Stimulated activated naive CD4-positive, alpha-beta T cell treated with Interleukin-2 at 50 U/mL for 16 hours (primary cell): Measurements from ENCODE around the gene RMDN3.

Source experiments
- DNase-seq: peaks from one replicate; lab custom pipeline; 2025; lab: John Stamatoyannopoulos, UW

RMDN3 gene

GRCh38 chr15:40773496-40773895 is 18.4 kb upstream of the RMDN3 start:
- DNase-seq = no peak

- DNase-seq = no peak
Measured at GRCh38 chr15:40772014-40772413, 17.0 kb upstream of the RMDN3 start.

- no peak for DNase-seq
Measured at GRCh38 chr15:40771242-40771641, 16.2 kb upstream of the RMDN3 start.

GRCh38 chr15:40770147-40770721 is 15.2 kb upstream of the RMDN3 start:
- DNase-seq = no peak

GRCh38 chr15:40769274-40770146 is 14.5 kb upstream of the RMDN3 start, which contains the start of gene C15orf62:
Gene C15orf62 (plus strand): TSS chr15:40769980. CDS start chr15:40770496, 516 bp downstream.
- peak; percentile 7 for DNase-seq

- DNase-seq = no peak
Measured at GRCh38 chr15:40768521-40769273, 13.6 kb upstream of the RMDN3 start.

- DNase-seq = no peak
Measured at GRCh38 chr15:40767838-40768500, 12.9 kb upstream of the RMDN3 start.

- DNase-seq = no peak
Measured at GRCh38 chr15:40766906-40767837, 12.1 kb upstream of the RMDN3 start.

- DNase-seq = no peak
Measured at GRCh38 chr15:40766194-40766815, 11.3 kb upstream of the RMDN3 start.

- DNase-seq = no peak
Measured at GRCh38 chr15:40764629-40765103, 9.6 kb upstream of the RMDN3 start.

GRCh38 chr15:40763801-40764628 is 9.0 kb upstream of the RMDN3 start, which contains the start of gene GCHFR:
Gene GCHFR (plus strand): TSS chr15:40764068. CDS start chr15:40764181, 113 bp downstream.
- DNase-seq = peak; percentile 57

GRCh38 chr15:40762919-40763800 is 8.1 kb upstream of the RMDN3 start:
- no peak for DNase-seq

- no peak for DNase-seq
Measured at GRCh38 chr15:40759961-40760360, 4.9 kb upstream of the RMDN3 start.

- DNase-seq = no peak
Measured at GRCh38 chr15:40756938-40757337, 1.9 kb upstream of the RMDN3 start.

- DNase-seq = no peak
Measured at GRCh38 chr15:40755812-40756208, 756 bp upstream of the RMDN3 start.

- no peak for DNase-seq
Measured at GRCh38 chr15:40754574-40754882, 526 bp downstream of the RMDN3 start.

GRCh38 chr15:40751745-40752144 is 3.3 kb downstream of the RMDN3 start:
- DNase-seq = no peak

- DNase-seq = no peak
Measured at GRCh38 chr15:40750885-40751284, 4.2 kb downstream of the RMDN3 start.
